ENCODE results near the gene ELF3. TPM values are rescaled to one million over a fixed set of nuclear protein-coding genes. Genes with fewer than 3 reads are reported as not detected.

The ELF3 gene
- total and polyA plus RNA-seq, 2 of the 13 experiments (the other 11 are each of a cell fraction or from before 2014, with no cell fraction given), result 11.5 to 55.1 TPM

GRCh38 chr1:202009326-202010179, 834 bp upstream of the ELF3 start (continued):
- no peak for TF ChIP-seq NCOR1 (IDR thresholded peaks at IDR 0.05; ENCODE audit: borderline replicate concordance, low read length)
- TF ChIP-seq ZNF20 (CRISPR knock-in tag; IDR thresholded peaks at IDR 0.05), result no peak
- TF ChIP-seq ZFP36 (IDR thresholded peaks at IDR 0.05; ENCODE audit: borderline replicate concordance, low read depth, low read length, partially characterized antibody), result no peak
- TF ChIP-seq DDIT3 (CRISPR knock-in tag; IDR thresholded peaks at IDR 0.05), result no peak
- no peak for TF ChIP-seq CREB1 (IDR thresholded peaks at IDR 0.05)
- TF ChIP-seq CREB1 (CRISPR knock-in tag; IDR thresholded peaks at IDR 0.05), result peak; percentile 43; the same call in 1 of the 2 replicates
- TF ChIP-seq CC2D1A (CRISPR knock-in tag; IDR thresholded peaks at IDR 0.05), result no peak
- no peak for TF ChIP-seq THAP7 (CRISPR knock-in tag; IDR thresholded peaks at IDR 0.05)
- no peak for TF ChIP-seq NR1H2 (CRISPR knock-in tag; IDR thresholded peaks at IDR 0.05; ENCODE audit: borderline replicate concordance, low read depth)
- no peak for TF ChIP-seq ZFP82 (CRISPR knock-in tag; IDR thresholded peaks at IDR 0.05; ENCODE audit: borderline replicate concordance)
- TF ChIP-seq CHD4 (IDR thresholded peaks at IDR 0.05; ENCODE audit: borderline replicate concordance, low read length), result no peak
- TF ChIP-seq HNF4A (CRISPR knock-in tag; IDR thresholded peaks at IDR 0.05), result peak; percentile 75
- TF ChIP-seq DZIP1 (CRISPR knock-in tag; IDR thresholded peaks at IDR 0.05), result no peak
- no peak for TF ChIP-seq ZNF737 (CRISPR knock-in tag; IDR thresholded peaks at IDR 0.05; ENCODE audit: borderline replicate concordance)
- TF ChIP-seq SP140L (CRISPR knock-in tag; IDR thresholded peaks at IDR 0.05; ENCODE audit: borderline replicate concordance), result no peak
- no peak for TF ChIP-seq HIC2 (CRISPR knock-in tag; IDR thresholded peaks at IDR 0.05; ENCODE audit: low read depth)
- TF ChIP-seq PBX3 (CRISPR knock-in tag; IDR thresholded peaks at IDR 0.05; ENCODE audit: borderline replicate concordance), result no peak
- TF ChIP-seq NKX3-1 (CRISPR knock-in tag; IDR thresholded peaks at IDR 0.05), result no peak
- peak; percentile 9; the same call in 1 of the 2 replicates for TF ChIP-seq ISL2 (CRISPR knock-in tag; IDR thresholded peaks at IDR 0.05)
- TF ChIP-seq GATAD1 (CRISPR knock-in tag; IDR thresholded peaks at IDR 0.05), result no peak; the same call in 1 of the 2 replicates
- peak; percentile 92 for TF ChIP-seq RAD21 (CRISPR knock-in tag; IDR thresholded peaks at IDR 0.05)
- no peak for TF ChIP-seq POLR2AphosphoS5 (IDR thresholded peaks at IDR 0.05; ENCODE audit: low read depth, low read length)
- no peak for TF ChIP-seq RARG (CRISPR knock-in tag; IDR thresholded peaks at IDR 0.05; ENCODE audit: low read depth)
- no peak for TF ChIP-seq YEATS4 (CRISPR knock-in tag; IDR thresholded peaks at IDR 0.05; ENCODE audit: borderline replicate concordance)
